ENCODE measurements around the gene FAF1.

DNA sequence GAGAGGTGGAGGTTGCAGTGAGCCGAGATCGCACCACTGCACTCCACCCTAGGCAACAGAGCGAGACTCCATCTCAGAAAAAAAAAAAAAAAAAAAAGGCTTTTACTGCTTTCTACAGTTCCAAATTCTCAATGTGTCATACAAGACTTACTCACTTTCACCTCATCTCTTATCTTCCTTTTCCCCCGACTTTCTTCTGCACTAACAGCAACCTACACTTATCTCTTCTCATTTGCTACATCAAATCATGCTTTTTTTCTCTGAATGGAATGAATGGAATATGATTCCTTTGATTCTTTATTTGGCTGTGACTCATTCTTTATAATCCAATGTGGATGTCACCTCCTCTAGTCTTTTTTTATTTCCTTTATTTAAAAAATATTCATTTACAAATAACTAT, 368.5 kb downstream of the FAF1 start:
- TF ChIP-seq JUNB (CRISPR knock-in tag; conservative IDR thresholded peaks at IDR 0.05) (no peak), NR2C2 (CRISPR knock-in tag; IDR thresholded peaks at IDR 0.05) (no peak), NR2C2 (tag; IDR thresholded peaks at IDR 0.05) (no peak), RBBP5 (IDR thresholded peaks at IDR 0.05; ENCODE audit: borderline replicate concordance, insufficient read depth, low read length, poor library complexity, severe bottlenecking) (no peak), EZH2 (IDR thresholded peaks at IDR 0.05; ENCODE audit: borderline replicate concordance, low read depth, low read length) (no peak), SMAD2 (IDR thresholded peaks at IDR 0.05; ENCODE audit: low read depth, low read length) (no peak), DPF2 (IDR thresholded peaks at IDR 0.05) (no peak), CHD1 (IDR thresholded peaks at IDR 0.05; ENCODE audit: low read length) (no peak), RBM34 (IDR thresholded peaks at IDR 0.05; ENCODE audit: borderline replicate concordance, insufficient read depth, low read length) (no peak), FIP1L1 (IDR thresholded peaks at IDR 0.05; ENCODE audit: low read depth, low read length, poor library complexity, severe bottlenecking) (no peak), ZNF76 (CRISPR knock-in tag; IDR thresholded peaks at IDR 0.05; ENCODE audit: borderline replicate concordance) (no peak), HIVEP1 (CRISPR knock-in tag; IDR thresholded peaks at IDR 0.05) (no peak), SIN3A (IDR thresholded peaks at IDR 0.05; ENCODE audit: borderline replicate concordance in 2 of 2, control insufficient read depth in 1 of 2, low read depth in 2 of 2, low read length in 2 of 2) (no peak), SP2 (IDR thresholded peaks at IDR 0.05; ENCODE audit: extremely low read depth, low read depth, low read length, poor library complexity, severe bottlenecking) (no peak)
- TF ChIP-seq, protein P1, sequence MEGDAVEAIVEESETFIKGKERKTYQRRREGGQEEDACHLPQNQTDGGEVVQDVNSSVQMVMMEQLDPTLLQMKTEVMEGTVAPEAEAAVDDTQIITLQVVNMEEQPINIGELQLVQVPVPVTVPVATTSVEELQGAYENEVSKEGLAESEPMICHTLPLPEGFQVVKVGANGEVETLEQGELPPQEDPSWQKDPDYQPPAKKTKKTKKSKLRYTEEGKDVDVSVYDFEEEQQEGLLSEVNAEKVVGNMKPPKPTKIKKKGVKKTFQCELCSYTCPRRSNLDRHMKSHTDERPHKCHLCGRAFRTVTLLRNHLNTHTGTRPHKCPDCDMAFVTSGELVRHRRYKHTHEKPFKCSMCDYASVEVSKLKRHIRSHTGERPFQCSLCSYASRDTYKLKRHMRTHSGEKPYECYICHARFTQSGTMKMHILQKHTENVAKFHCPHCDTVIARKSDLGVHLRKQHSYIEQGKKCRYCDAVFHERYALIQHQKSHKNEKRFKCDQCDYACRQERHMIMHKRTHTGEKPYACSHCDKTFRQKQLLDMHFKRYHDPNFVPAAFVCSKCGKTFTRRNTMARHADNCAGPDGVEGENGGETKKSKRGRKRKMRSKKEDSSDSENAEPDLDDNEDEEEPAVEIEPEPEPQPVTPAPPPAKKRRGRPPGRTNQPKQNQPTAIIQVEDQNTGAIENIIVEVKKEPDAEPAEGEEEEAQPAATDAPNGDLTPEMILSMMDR (IDR thresholded peaks at IDR 0.05 in 2 of 3, conservative IDR thresholded peaks at IDR 0.05 in 1 of 3; ENCODE audit: insufficient read depth in 2 of 3, low read depth in 1 of 3, low read length in 3 of 3) = no peak

All from K562 (cell line).